Cardiac muscle cell (in vitro differentiated cells and primary cell): Measurements from ENCODE around the gene PRCD. TPM values are rescaled to one million over a fixed set of nuclear protein-coding genes. Genes with fewer than 3 reads are reported as not detected.

ENCODE experiments used
- DNase-seq, 2 donors: peaks; one replicate each; pipeline versions ENCODE4 v3.0.0 to v3.0.0-alpha.2; 2010 to 2017; ENCODE audit warnings: low read depth in 1 of 2, low spot score in 1 of 2
- H3K27ac ChIP-seq: fragments of 200-600 bp; sonication (generic); 2 replicates; pipeline ENCODE4 v1.5.1; 2016
- H3K27me3 ChIP-seq: fragments of 200-600 bp; sonication (generic); 2 replicates; pipeline ENCODE4 v1.6.0; 2016; ENCODE audit warnings: control low read depth
- H3K36me3 ChIP-seq: fragments of 200-600 bp; sonication (generic); 2 replicates; pipeline ENCODE4 v1.5.1; 2016; ENCODE audit warnings: control low read depth
- H3K4me1 ChIP-seq: fragments of 200-600 bp; sonication (generic); 2 replicates; pipeline ENCODE4 v1.8.1; 2017; ENCODE audit warnings: low read depth, mild to moderate bottlenecking, mixed run types
- H3K4me3 ChIP-seq: fragments of 200-600 bp; sonication (generic); 2 replicates; pipeline ENCODE4 v1.5.1; 2016; ENCODE audit warnings: mild to moderate bottlenecking
- H3K9me3 ChIP-seq: fragments of 200-600 bp; sonication (generic); 2 replicates; pipeline ENCODE4 v1.5.1; 2017; ENCODE audit warnings: low read depth, mild to moderate bottlenecking, control low read depth
- polyA plus RNA-seq: library from polyadenylated mRNA; unstranded; fragments of >200 nt; fragmentation: Nextera tagmentation; extraction: Ambion mirVana; gene quantifications from 2 replicates; pipeline ENCODE4 v1.2.1, GENCODE V29; 2016
- total RNA-seq: library from RNA; depleted of rRNA; stranded (reverse); fragments of >200 nt; gene quantifications from 2 replicates; pipeline ENCODE4 v1.2.3, GENCODE V29; 2016
- TF ChIP-seq, protein P1 (sequence below): IDR thresholded peaks from 2 replicates; pipeline ENCODE4 v1.5.1; 2012; ENCODE audit warnings: low read depth, mild to moderate bottlenecking, low read length

PRCD gene
- total and polyA plus RNA-seq, 2 experiments from 2014 or later: 7.3 to 14.4 TPM

DNA sequence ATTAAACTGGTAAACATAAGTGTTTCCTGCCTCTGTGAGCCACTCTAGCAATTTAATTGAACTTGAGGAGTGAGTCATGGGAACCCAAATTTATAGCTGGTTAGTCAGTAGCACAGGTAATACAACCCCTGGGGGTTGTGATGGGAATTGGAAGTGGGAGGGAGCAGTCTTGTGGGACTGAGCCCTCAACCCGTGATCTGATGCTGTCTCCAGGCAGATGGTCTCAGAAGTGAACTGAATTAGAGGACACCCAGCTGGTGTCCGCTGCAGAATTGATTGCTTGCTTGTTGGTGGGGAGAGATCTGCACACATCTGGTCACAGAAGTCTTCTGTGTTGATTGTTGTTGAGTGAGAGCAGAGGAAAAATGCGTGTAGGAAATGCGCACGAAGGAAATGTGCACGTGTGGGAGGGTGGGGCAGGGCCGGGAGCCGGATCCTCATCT lies 53.6 kb downstream of the PRCD start:
- no peak overlapping the region for H3K27ac ChIP-seq
- H3K9me3 ChIP-seq: no peaks in the 10 kb centered on the region
- H3K36me3 ChIP-seq: no peaks in the 10 kb centered on the region
- TF ChIP-seq, protein P1, sequence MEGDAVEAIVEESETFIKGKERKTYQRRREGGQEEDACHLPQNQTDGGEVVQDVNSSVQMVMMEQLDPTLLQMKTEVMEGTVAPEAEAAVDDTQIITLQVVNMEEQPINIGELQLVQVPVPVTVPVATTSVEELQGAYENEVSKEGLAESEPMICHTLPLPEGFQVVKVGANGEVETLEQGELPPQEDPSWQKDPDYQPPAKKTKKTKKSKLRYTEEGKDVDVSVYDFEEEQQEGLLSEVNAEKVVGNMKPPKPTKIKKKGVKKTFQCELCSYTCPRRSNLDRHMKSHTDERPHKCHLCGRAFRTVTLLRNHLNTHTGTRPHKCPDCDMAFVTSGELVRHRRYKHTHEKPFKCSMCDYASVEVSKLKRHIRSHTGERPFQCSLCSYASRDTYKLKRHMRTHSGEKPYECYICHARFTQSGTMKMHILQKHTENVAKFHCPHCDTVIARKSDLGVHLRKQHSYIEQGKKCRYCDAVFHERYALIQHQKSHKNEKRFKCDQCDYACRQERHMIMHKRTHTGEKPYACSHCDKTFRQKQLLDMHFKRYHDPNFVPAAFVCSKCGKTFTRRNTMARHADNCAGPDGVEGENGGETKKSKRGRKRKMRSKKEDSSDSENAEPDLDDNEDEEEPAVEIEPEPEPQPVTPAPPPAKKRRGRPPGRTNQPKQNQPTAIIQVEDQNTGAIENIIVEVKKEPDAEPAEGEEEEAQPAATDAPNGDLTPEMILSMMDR: no peak
- H3K4me1 ChIP-seq: no peaks in the 10 kb centered on the region
- no peak overlapping the region for H3K4me3 ChIP-seq
- no peaks in the 10 kb centered on the region for H3K27me3 ChIP-seq
- no peak for DNase-seq

DNA sequence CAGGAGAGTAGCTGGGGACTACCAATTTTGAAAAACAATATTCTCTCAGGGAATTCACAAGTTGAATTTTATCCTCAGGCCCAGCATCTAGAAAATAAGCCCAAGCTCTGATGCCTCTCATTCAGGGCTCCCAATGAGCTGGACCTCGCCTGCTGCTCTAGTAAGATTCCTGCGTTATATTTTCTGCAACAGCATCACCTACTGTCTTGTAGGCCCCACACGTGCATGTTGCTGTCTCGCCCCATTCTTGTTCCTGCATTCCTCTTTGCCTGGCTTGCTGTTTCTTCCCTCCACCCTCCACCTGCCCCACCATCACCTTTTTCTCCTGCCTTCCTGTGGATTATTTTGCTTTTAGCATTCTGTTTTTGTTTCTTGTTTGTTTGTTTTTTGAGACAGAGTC lies 54.1 kb downstream of the PRCD start:
- DNase-seq: no peak
- no peaks in the 10 kb centered on the region for H3K36me3 ChIP-seq
- H3K9me3 ChIP-seq: no peaks in the 10 kb centered on the region
- TF ChIP-seq, protein P1: no peak
- H3K4me1 ChIP-seq: no peaks in the 10 kb centered on the region
- H3K27ac ChIP-seq: no peak overlapping the region
- H3K27me3 ChIP-seq: no peaks in the 10 kb centered on the region
- H3K4me3 ChIP-seq: no peak overlapping the region

DNA sequence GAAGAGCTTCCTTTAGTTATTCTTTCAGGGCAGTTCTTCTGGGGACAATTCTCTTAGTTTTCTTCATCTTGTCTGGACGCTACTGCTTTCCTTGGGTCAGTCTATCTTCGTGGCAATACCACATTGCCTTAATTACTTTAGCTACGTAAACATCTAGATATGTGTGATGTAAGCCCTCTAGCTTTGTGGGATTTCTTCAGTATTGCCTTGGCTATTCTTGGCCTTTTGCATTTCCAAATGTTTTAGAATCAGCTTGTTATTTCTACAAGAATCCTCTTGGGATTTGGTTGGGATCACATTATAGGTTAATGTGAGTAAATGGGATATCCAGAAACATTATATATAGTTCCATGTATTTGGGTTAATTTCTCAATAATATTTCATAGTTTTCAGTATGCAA lies 54.8 kb downstream of the PRCD start:
- H3K27me3 ChIP-seq: no peaks in the 10 kb centered on the region
- H3K9me3 ChIP-seq: no peaks in the 10 kb centered on the region
- H3K4me1 ChIP-seq: no peaks in the 10 kb centered on the region
- H3K4me3 ChIP-seq: no peak overlapping the region
- no peak for DNase-seq
- TF ChIP-seq, protein P1: no peak
- no peaks in the 10 kb centered on the region for H3K36me3 ChIP-seq
- H3K27ac ChIP-seq: no peak overlapping the region

Other genes with a start within 250 kb of the PRCD start
- 6.4 and 6.8 TPM in 2 replicates for gene QRICH2, start 231.8 kb upstream of the PRCD start, total RNA-seq
- 2.2 and 5.0 TPM in 2 replicates for gene QRICH2, start 231.8 kb upstream of the PRCD start, polyA plus RNA-seq
- gene PRPSAP1, start 186.1 kb upstream of the PRCD start, total RNA-seq: 59.5 and 63.5 TPM in 2 replicates
- gene PRPSAP1, start 186.1 kb upstream of the PRCD start, polyA plus RNA-seq: 80.4 and 114 TPM in 2 replicates
- gene SPHK1, start 155.4 kb upstream of the PRCD start, total RNA-seq: 19.4 and 24.3 TPM in 2 replicates
- gene SPHK1, start 155.4 kb upstream of the PRCD start, polyA plus RNA-seq: 14.3 and 18.7 TPM in 2 replicates
- gene UBE2O, start 86.9 kb upstream of the PRCD start, total RNA-seq: 44.9 and 62.6 TPM in 2 replicates
- gene UBE2O, start 86.9 kb upstream of the PRCD start, polyA plus RNA-seq: 28.5 and 31.9 TPM in 2 replicates
- gene AANAT, start 72.4 kb upstream of the PRCD start, total RNA-seq: 0.28 and 0.33 TPM in 2 replicates
- 2.1 TPM in 1 of 2 replicates, not detected in the other for gene AANAT, start 72.4 kb upstream of the PRCD start, polyA plus RNA-seq
- 6.8 and 18.7 TPM in 2 replicates for gene RHBDF2, start 38.6 kb upstream of the PRCD start, total RNA-seq
- 8.7 and 9.5 TPM in 2 replicates for gene RHBDF2, start 38.6 kb upstream of the PRCD start, polyA plus RNA-seq
- gene CYGB, start 2.3 kb upstream of the PRCD start, total RNA-seq: 7.4 and 10.3 TPM in 2 replicates
- gene CYGB, start 2.3 kb upstream of the PRCD start, polyA plus RNA-seq: 3.5 and 11.9 TPM in 2 replicates
- 0.11 and 1.0 TPM in 2 replicates for gene ST6GALNAC2, start 45.8 kb downstream of the PRCD start, total RNA-seq
- 0.27 and 0.88 TPM in 2 replicates for gene ST6GALNAC2, start 45.8 kb downstream of the PRCD start, polyA plus RNA-seq
- 0.99 TPM in 1 of 2 replicates, not detected in the other for gene ST6GALNAC1, start 103.7 kb downstream of the PRCD start, total RNA-seq
- not detected in 2 replicates for gene ST6GALNAC1, start 103.7 kb downstream of the PRCD start, polyA plus RNA-seq
- gene MXRA7, start 170.9 kb downstream of the PRCD start, total RNA-seq: 101 and 123 TPM in 2 replicates
- gene MXRA7, start 170.9 kb downstream of the PRCD start, polyA plus RNA-seq: 164 and 178 TPM in 2 replicates
- 23.5 and 25.1 TPM in 2 replicates for gene JMJD6, start 186.6 kb downstream of the PRCD start, total RNA-seq
- 25.3 and 33.6 TPM in 2 replicates for gene JMJD6, start 186.6 kb downstream of the PRCD start, polyA plus RNA-seq
- gene METTL23, start 186.8 kb downstream of the PRCD start, total RNA-seq: 47.6 and 62.0 TPM in 2 replicates
- 77.9 and 83.0 TPM in 2 replicates for gene METTL23, start 186.8 kb downstream of the PRCD start, polyA plus RNA-seq
- 398 and 520 TPM in 2 replicates for gene SRSF2, start 197.3 kb downstream of the PRCD start, total RNA-seq
- gene SRSF2, start 197.3 kb downstream of the PRCD start, polyA plus RNA-seq: 217 and 265 TPM in 2 replicates
- 45.8 and 69.2 TPM in 2 replicates for gene MFSD11, start 198.1 kb downstream of the PRCD start, total RNA-seq
- 55.6 and 68.1 TPM in 2 replicates for gene MFSD11, start 198.1 kb downstream of the PRCD start, polyA plus RNA-seq